Cardiac muscle cell (in vitro differentiated cells and primary cell): Measurements from ENCODE around the gene NPIPB5. TPM values are rescaled to one million over a fixed set of nuclear protein-coding genes. Genes with fewer than 3 reads are reported as not detected.
"Not testable (repeated sequence)": the region's sequence is repeated elsewhere in the genome, so short reads cannot be mapped to it uniquely, and the experiment has no call there.

Experiments used
- DNase-seq, 2 donors: peaks; one replicate each; pipeline versions ENCODE4 v3.0.0 to v3.0.0-alpha.2; 2010 to 2017; ENCODE audit warnings: low read depth in 1 of 2, low spot score in 1 of 2
- H3K27ac ChIP-seq: fragments of 200-600 bp; sonication (generic); 2 replicates; pipeline ENCODE4 v1.5.1; 2016
- H3K27me3 ChIP-seq: fragments of 200-600 bp; sonication (generic); 2 replicates; pipeline ENCODE4 v1.6.0; 2016; ENCODE audit warnings: control low read depth
- H3K36me3 ChIP-seq: fragments of 200-600 bp; sonication (generic); 2 replicates; pipeline ENCODE4 v1.5.1; 2016; ENCODE audit warnings: control low read depth
- H3K4me1 ChIP-seq: fragments of 200-600 bp; sonication (generic); 2 replicates; pipeline ENCODE4 v1.8.1; 2017; ENCODE audit warnings: low read depth, mild to moderate bottlenecking, mixed run types
- H3K4me3 ChIP-seq: fragments of 200-600 bp; sonication (generic); 2 replicates; pipeline ENCODE4 v1.5.1; 2016; ENCODE audit warnings: mild to moderate bottlenecking
- H3K9me3 ChIP-seq: fragments of 200-600 bp; sonication (generic); 2 replicates; pipeline ENCODE4 v1.5.1; 2017; ENCODE audit warnings: low read depth, mild to moderate bottlenecking, control low read depth
- polyA plus RNA-seq: library from polyadenylated mRNA; unstranded; fragments of >200 nt; fragmentation: Nextera tagmentation; extraction: Ambion mirVana; gene quantifications from 2 replicates; pipeline ENCODE4 v1.2.1, GENCODE V29; 2016
- total RNA-seq: library from RNA; depleted of rRNA; stranded (reverse); fragments of >200 nt; gene quantifications from 2 replicates; pipeline ENCODE4 v1.2.3, GENCODE V29; 2016

The NPIPB5 gene
- 22.5 and 48.4 TPM in 2 replicates for total RNA-seq
- 59.6 TPM in 2 replicates for polyA plus RNA-seq

DNA sequence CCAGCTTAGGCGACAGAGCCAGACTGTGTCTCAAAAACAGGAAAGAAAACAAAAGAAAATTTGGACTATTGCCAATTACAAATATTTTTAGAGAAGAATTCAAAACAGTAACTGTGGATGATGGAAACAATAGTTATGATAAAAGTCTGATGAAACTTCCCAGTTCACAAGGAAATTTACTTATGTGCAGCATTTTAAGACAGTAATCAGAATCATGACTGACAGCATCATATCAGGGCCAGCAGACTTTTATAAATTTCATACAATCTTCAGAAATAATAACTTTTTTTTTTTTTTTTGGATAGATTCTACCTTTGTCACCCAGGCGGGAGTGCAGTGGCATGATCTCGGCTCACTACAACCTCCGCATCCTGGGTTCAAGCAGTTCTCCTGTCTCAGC is at the start of gene NPIPB5:
NPIPB5 (plus strand) TSS at position 301 of the 400 bp plus-strand sequence. CDS start 2,911 bp downstream, outside the sequence.
- DNase-seq, H3K27me3 ChIP-seq, H3K9me3 ChIP-seq, H3K4me1 ChIP-seq, H3K36me3 ChIP-seq, H3K27ac ChIP-seq, H3K4me3 ChIP-seq: not testable (repeated sequence)

DNA sequence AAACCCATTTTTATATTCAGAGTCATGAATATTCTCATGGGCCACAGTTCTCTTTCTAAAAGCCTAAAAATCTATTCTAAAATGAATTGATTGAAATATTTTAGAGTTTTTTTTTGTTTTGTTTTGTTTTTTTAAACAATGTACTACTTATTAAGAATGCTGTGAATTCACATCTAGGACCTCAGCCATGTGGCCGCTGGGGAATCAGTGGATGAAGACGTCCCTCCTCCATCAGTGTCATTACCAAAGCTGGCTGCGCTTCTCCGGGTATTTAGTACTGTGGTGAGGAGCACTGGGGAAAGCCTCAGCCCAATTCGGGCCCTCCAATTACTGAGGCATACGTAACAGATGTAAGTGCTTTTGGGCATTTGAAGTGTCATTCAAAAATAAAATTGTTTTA is 41.8 kb upstream of the NPIPB5 start:
- not testable (repeated sequence) for H3K27ac ChIP-seq, H3K36me3 ChIP-seq, H3K9me3 ChIP-seq, H3K4me3 ChIP-seq, DNase-seq, H3K27me3 ChIP-seq, H3K4me1 ChIP-seq

DNA sequence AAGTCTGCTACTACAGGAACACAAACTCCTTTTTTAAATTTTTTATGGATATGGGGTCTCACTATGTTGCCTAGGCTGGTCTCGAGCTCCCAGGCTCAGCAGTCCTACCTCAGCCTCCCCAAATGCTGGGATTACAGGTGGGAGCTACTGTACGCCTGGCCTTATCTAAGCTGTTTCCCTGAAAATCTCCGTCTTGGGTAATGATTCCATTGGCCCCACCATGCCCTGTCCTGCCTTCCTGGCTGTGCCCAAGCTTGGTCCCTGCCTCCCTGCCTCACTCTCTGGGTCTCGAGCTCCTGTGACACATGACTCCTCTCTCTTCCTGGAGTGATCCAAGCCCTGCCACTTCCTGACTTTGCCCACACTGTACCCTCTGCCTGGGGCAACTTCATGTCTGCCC is 27.3 kb downstream of the NPIPB5 start:
- not testable (repeated sequence) for DNase-seq, H3K27ac ChIP-seq, H3K9me3 ChIP-seq, H3K27me3 ChIP-seq, H3K4me1 ChIP-seq, H3K4me3 ChIP-seq, H3K36me3 ChIP-seq

- not testable (repeated sequence) for H3K27ac ChIP-seq, H3K4me3 ChIP-seq, H3K9me3 ChIP-seq, H3K27me3 ChIP-seq, H3K36me3 ChIP-seq, DNase-seq, H3K4me1 ChIP-seq
Observed at GRCh38 chr16:22544809-22545208, 34.1 kb downstream of the NPIPB5 start.

DNA sequence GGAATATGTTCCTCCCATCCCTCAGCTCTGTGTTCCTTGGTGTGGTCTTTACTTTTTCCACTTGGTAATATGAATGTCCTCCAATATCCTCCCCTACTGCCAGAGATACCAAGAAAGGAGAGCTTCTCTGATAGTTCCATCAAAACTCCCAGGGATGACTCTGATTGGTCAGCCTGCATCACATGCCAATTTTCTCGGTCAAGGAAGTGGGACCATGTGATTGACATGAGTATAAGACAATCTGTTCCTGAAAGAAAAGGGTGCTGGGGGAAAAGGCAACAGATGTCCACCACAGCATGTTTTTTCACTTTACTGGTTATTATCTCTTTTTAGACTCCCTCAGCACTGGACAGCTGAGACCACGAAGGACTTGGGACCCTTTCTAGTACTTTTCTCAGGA is 35.9 kb downstream of the NPIPB5 start:
- DNase-seq, H3K4me3 ChIP-seq, H3K27ac ChIP-seq, H3K4me1 ChIP-seq, H3K9me3 ChIP-seq, H3K27me3 ChIP-seq, H3K36me3 ChIP-seq: not testable (repeated sequence)

GRCh38 chr16:22547170-22547765 is 36.6 kb downstream of the NPIPB5 start:
- H3K4me3 ChIP-seq, DNase-seq, H3K4me1 ChIP-seq, H3K9me3 ChIP-seq, H3K36me3 ChIP-seq, H3K27ac ChIP-seq, H3K27me3 ChIP-seq: not testable (repeated sequence)

DNA sequence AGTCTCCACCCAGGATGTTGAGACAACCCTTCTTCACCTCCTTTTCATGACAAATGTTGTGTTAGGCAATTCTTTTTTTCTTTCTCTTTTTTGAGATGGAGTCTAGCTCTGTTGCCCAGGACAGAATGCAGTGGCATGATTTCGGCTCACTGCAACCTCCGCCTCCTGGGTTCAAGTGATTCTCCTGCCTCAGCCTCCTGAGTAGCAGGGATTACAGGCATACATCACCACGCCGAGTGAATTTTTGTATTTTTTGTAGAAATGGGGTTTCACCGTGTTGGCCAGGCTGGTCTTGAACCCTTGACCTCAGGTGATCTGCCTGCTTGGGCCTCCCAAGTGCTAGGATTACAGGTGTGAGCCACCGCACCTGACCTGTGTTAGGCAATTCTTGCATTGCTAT is 39.2 kb downstream of the NPIPB5 start:
- not testable (repeated sequence) for H3K27me3 ChIP-seq, H3K4me1 ChIP-seq, H3K4me3 ChIP-seq, DNase-seq, H3K36me3 ChIP-seq, H3K9me3 ChIP-seq, H3K27ac ChIP-seq

DNA sequence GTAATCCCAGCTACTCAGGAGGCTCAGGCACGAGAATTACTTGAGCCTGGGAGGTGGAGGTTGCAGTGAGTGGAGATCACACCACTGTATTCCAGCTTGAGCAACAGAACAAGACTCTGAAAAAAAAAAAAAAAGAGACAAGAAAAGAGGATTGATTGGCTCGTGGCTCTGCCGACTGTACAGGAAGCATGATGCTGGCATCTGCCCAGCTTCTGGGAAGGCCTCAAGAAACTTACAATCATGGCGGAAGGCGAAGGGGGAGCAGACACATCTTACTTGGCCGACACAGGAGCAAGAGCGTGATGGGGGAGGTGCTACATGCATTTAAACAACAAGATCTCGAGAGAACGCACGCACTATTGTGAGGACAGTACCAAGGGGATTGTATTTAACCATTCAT is 40.5 kb downstream of the NPIPB5 start:
- H3K4me3 ChIP-seq, DNase-seq, H3K9me3 ChIP-seq, H3K4me1 ChIP-seq, H3K36me3 ChIP-seq, H3K27ac ChIP-seq, H3K27me3 ChIP-seq: not testable (repeated sequence)

- not testable (repeated sequence) for H3K27me3 ChIP-seq, H3K36me3 ChIP-seq, H3K27ac ChIP-seq, H3K9me3 ChIP-seq, H3K4me3 ChIP-seq, H3K4me1 ChIP-seq, DNase-seq
Observed at GRCh38 chr16:22551651-22552050, 41.0 kb downstream of the NPIPB5 start.

DNA sequence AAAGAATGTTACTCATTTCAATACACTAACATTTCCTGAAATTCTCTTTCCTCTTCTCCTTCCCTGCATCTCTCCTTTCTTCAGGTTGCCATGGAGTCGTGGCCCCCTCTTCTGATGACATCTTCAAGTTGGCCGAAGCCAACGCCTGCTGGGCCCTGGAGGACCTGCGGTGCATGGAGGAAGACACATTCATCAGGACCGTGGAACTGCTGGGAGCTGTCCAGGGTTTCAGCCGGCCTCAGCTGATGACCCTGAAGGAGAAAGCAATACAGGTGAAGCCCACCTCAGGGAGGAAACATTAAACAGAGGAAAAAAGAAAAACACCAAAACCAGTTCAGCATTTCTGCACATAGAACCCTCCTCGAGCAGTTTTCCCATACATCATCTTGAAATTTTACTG is 46.1 kb downstream of the NPIPB5 start:
- not testable (repeated sequence) for H3K9me3 ChIP-seq, H3K4me1 ChIP-seq, H3K36me3 ChIP-seq, DNase-seq, H3K27me3 ChIP-seq, H3K4me3 ChIP-seq, H3K27ac ChIP-seq

Other genes with a start within 250 kb of the NPIPB5 start
- 43.5 and 65.3 TPM in 2 replicates for gene POLR3E, start 213.5 kb upstream of the NPIPB5 start, total RNA-seq
- gene POLR3E, start 213.5 kb upstream of the NPIPB5 start, polyA plus RNA-seq, result 24.9 and 30.4 TPM in 2 replicates
- 7.4 and 10.7 TPM in 2 replicates for gene CDR2, start 136.3 kb upstream of the NPIPB5 start, total RNA-seq
- 7.5 and 9.7 TPM in 2 replicates for gene CDR2, start 136.3 kb upstream of the NPIPB5 start, polyA plus RNA-seq